Epithelial cell of proximal tubule (primary cell): ENCODE data around the gene FBN1. TPM values are rescaled to one million over a fixed set of nuclear protein-coding genes. Genes with fewer than 3 reads are reported as not detected.

Source experiments
- DNase-seq: peaks from one replicate; pipeline ENCODE4 v3.0.0-alpha.2; 2011; ENCODE audit warnings: low read depth
- H3K4me3 ChIP-seq: 2 replicates; pipeline ENCODE4 v1.5.1; 2011; ENCODE audit warnings: low read depth, mild to moderate bottlenecking, low read length
- total RNA-seq: library from RNA; depleted of rRNA; stranded (reverse); fragments of >200 nt; gene quantifications from 2 replicates; pipeline ENCODE4 v1.2.3, GENCODE V29; 2015
- TF ChIP-seq, protein P1 (sequence below): conservative IDR thresholded peaks from 2 replicates; pipeline ENCODE4 v1.5.1; 2012; ENCODE audit warnings: low read depth, mild to moderate bottlenecking, low read length

The FBN1 gene
- total RNA-seq, 1 donor from 2014 or later = 75.2 TPM

DNA sequence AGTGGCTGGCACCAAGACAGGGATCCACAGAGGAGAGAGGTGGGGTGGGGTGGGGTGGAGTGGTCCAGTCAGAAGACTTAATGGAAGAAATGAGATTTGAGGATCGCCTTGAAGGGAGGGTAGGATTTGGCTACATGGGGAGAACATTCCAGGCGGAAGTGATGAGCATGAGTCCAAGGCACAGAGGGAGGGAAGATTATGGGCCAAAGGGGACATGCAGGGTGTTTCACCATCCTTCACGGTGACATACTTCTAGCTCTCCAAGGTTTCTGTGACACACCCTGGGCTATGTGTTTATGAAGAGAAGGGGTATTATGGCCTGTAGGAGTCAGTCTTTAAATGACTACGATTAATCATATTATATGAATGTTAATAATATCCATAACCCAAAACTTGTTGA lies 7.7 kb upstream of the FBN1 start:
- DNase-seq = no peak
- TF ChIP-seq, protein P1, sequence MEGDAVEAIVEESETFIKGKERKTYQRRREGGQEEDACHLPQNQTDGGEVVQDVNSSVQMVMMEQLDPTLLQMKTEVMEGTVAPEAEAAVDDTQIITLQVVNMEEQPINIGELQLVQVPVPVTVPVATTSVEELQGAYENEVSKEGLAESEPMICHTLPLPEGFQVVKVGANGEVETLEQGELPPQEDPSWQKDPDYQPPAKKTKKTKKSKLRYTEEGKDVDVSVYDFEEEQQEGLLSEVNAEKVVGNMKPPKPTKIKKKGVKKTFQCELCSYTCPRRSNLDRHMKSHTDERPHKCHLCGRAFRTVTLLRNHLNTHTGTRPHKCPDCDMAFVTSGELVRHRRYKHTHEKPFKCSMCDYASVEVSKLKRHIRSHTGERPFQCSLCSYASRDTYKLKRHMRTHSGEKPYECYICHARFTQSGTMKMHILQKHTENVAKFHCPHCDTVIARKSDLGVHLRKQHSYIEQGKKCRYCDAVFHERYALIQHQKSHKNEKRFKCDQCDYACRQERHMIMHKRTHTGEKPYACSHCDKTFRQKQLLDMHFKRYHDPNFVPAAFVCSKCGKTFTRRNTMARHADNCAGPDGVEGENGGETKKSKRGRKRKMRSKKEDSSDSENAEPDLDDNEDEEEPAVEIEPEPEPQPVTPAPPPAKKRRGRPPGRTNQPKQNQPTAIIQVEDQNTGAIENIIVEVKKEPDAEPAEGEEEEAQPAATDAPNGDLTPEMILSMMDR = no peak
- H3K4me3 ChIP-seq = no peak overlapping the region

DNA sequence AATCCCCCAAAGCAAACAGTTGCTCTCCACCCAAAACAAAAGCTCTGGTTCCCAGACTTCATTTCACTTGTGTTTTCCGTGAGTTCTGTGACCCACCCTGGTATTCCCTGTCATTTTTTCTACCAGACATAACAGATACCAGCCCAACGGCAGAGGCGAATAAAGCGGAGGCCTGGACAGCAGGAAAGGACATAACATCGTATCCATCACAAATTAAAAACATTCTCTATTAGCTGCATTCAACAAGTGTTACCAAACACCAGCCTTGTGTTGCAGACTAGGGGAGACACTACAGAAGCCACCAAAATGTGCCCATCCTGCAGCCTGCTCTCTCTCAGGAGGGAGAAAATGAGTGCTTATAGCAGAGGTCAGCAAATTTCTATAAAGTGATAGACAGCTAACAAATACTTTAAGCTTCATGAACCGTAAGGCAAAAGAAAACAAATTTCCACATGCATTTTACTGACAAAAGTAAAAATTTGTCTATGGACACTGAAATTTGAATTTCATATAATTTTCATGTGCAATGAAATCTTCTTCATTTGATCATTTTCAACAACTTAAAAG lies 7.1 kb upstream of the FBN1 start:
- TF ChIP-seq, protein P1 = no peak
- no peak overlapping the region for H3K4me3 ChIP-seq
- no peak for DNase-seq

DNA sequence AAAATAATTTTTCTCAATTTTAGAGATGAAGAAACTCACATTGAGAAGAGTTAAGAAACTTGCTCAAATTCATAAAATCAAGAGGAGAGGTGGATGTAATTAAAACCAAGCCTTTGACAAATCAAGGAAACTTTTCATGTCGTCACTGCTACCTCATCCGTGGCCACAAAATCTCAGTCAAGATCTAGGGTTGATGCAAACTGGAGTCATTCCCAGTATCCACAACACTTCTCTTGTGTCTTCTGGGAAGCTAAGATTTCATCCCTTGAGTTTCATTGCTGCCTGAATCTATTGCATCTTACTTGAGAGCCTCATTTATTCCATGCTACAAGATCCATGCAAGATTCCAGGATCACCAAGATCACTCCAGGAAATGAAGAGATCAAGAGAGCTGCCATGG lies 5.4 kb upstream of the FBN1 start:
- TF ChIP-seq, protein P1 = no peak
- no peak for DNase-seq
- H3K4me3 ChIP-seq = no peak overlapping the region

DNA sequence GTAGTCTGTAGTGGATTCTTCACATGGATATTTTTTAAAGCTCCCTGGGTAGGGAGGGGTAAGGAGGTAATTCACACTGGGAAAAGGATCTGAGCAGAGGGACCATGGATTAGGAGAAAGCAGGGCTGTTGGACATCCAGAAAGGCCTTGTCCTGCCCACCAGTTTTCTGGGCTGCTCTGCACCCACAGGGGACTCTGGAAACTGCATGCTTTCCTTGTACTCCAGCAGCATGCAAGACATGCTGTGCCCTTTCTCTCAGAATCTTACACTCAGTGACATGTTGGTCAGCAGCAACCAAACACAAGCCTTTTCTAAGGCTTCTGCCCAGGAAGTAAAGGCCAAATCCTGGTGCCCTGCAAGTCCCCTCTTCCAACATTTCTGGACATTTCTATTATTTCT lies 2.5 kb upstream of the FBN1 start:
- DNase-seq = no peak
- no peak overlapping the region for H3K4me3 ChIP-seq
- TF ChIP-seq, protein P1 = peak; percentile 41

DNA sequence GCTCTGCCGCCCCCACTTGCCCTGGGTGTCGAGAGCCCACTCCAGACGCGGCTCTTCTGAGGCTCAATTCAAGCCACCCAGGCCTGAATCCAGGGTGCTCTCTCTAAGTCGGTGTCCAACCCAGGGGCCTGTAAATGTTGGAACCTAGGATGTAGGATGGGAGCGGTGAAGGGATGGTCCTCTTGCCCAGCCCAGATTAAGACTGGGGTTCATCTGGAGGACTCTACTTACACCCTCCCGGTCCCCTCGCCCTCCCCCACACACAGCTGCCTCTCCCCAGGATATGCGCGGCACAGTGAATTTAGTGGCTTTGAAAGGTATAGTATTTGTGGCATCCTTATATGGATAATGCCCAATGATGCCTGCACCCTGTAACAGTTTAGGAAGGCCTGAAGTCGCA lies 822 bp upstream of the FBN1 start:
- TF ChIP-seq, protein P1 = no peak
- no peak for DNase-seq
- peak overlapping the region; percentile 79 for H3K4me3 ChIP-seq

DNA sequence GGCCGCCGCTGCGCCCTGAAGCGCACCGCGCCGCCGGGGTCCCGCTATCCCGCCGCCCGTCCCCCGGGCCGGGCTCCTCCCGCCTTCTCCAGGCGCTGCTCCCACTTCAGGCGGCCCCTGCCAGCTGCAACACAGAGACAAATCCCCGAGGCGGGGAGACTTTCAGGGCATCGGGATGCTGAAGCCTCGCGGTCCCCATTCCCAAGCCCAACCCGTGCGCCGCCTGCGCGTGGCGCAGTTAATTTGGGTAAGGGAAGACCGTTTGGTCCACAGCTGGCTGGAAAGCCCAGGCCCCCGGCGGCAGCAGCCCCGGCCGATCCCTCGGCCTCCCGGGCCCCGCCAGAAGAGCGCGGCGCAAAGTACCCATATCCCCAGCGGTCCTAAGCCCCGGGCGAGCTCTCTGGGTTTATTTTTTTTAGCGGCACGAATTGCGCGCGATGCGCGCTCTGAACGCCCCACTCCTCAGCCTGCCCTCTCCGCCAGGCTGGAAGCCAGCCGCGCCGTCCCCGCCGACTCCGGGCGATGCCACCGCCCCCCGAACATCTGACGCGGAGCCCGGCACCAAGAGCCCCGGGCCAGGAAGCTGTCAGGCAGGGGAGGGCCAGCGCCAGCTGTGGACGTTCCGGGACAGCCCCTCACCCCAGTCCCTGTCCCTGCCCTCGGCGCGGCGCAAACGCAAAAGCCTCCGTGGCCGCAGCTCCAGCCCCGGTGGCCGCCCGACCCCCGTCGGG lies 517 bp downstream of the FBN1 start:
- TF ChIP-seq, protein P1 = no peak
- no peak for DNase-seq

DNA sequence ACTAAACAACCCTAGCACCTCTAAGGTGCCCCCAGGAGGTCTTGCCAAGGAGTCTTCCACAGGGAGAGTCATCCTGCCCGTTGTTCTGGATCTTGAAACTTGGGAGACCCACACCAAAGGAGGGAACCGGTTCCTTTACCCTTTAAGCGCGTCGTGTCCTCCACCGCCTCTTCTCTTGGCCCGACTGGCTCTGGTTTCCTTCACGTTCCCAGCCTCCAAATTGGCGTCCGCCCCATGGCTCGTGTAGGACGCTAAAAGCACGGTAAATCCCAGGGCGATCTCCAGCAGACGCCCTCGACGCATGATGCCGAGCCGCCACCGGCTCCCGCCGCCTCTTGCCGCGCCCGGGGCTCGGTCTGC lies 1.1 kb downstream of the FBN1 start:
- TF ChIP-seq, protein P1 = no peak
- DNase-seq = no peak
- H3K4me3 ChIP-seq = peak overlapping the region; percentile 79

More for the DNA sequence above, 517 bp downstream of the FBN1 start:
- peak overlapping the region; percentile 79 for H3K4me3 ChIP-seq
